G401 (cell line): ENCODE results near the gene MPP3. TPM values are rescaled to one million over a fixed set of nuclear protein-coding genes. Genes with fewer than 3 reads are reported as not detected.

Experiments
- DNase-seq: peaks from one replicate; pipeline ENCODE4 v3.0.0-alpha.2; 2015; ENCODE audit warnings: low spot score
- in situ Hi-C: cut with HindIII; loops from 2 replicates; pipeline ENCODE4 v1.10.0; 2016; ENCODE audit warnings: low sequenced_read_pairs, mixed read lengths
- total RNA-seq: library from RNA; depleted of rRNA; stranded (reverse); fragments of >200 nt; shearing (Covaris generic); gene quantifications from 2 replicates; pipeline ENCODE4 v1.2.3, GENCODE V29; 2014

The MPP3 gene
- total RNA-seq, 1 experiment from 2014 or later = 2.1 TPM

DNA sequence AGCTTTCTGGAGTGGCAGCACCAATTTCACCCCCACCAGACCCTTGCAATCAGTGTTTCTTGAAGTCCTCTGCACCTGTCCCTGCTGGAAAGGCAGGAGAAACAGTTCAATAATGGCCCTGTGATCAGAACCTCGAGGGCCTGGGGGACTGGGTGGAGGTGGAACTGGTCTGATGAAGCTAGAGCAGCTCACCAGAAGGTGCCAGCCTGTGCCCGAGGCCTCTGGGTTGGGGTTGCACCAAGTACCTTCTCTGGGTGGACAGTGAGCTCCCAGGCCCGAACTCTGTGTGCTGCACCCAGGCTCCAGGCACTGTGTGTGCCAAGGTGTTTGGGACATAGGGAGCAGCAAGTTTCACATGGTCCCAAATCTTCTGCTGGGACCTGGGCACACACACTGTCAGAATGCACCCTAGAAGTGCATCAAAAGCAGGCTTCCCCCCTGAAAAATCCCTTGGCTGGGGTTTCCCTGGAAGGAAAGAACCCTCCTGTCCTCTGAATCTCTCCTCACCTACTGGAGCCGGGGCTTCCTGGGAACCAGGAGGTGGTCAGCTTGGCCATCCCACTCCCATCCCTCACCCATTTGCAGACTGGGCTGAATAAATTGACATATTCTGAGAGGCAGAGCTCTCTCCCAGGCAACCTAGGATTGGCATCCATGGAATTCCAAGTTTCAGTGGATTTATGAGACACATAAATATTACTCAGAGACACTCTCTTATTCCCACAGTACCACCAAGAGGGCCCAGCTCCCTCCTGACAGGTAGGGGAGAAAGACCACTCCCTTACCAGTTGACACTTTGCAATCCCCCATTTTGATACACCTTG is 31.4 kb upstream of the MPP3 start:
- in situ Hi-C loops = no loop called here

DNA sequence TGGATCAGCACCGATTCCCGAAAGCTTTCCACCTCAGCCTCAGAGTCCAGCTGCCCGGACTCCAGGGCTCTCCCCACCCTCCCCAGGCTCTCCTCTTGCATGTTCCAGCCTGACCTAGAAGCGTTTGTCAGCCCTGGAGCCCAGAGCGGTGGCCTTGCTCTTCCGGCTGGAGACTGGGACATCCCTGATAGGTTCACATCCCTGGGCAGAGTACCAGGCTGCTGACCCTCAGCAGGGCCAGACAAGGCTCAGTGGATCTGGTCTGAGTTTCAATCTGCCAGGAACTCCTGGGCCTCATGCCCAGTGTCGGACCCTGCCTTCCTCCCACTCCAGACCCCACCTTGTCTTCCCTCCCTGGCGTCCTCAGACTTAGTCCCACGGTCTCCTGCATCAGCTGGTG is 29.0 kb upstream of the MPP3 start:
- DNase-seq = no peak
- in situ Hi-C loops = no loop called here

More for the DNA sequence above, 31.4 kb upstream of the MPP3 start:
- DNase-seq = no peak

- in situ Hi-C loops = no loop called here
Observed at GRCh38 chr17:43860927-43861622, 28.1 kb upstream of the MPP3 start.

GRCh38 chr17:43860077-43860725 is 27.3 kb upstream of the MPP3 start:
- in situ Hi-C loops = no loop called here

More at GRCh38 chr17:43860927-43861622, 28.1 kb upstream of the MPP3 start:
- peak; percentile 73 for DNase-seq

GRCh38 chr17:43857957-43858600 is 25.1 kb upstream of the MPP3 start:
- no peak for DNase-seq
- in situ Hi-C loops = no loop called here

More at GRCh38 chr17:43860077-43860725, 27.3 kb upstream of the MPP3 start:
- no peak for DNase-seq

- in situ Hi-C loops = no loop called here
- no peak for DNase-seq
Observed at GRCh38 chr17:43857141-43857540, 24.2 kb upstream of the MPP3 start.

DNA sequence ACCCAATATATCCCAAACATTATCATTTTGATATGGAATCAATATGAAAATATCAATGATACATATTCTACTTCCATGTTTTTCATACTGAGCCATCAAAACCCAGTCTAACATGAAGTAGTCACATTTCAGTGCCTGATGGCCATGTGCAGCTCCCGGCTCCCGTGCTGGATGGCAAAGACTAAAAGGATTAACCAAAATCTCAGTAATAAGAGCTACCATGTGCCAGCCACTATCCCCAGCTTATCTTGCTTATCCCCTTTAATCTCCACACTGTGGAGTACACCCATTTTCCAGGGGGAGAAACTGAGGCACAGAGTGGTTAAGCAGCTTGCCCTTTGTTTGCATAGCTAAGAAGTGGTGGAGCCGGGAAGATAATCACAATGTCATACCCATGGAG is 23.2 kb upstream of the MPP3 start:
- in situ Hi-C loops = no loop called here

GRCh38 chr17:43855061-43855460 is 22.1 kb upstream of the MPP3 start:
- DNase-seq = peak; percentile 37
- in situ Hi-C loops = no loop called here

More for the DNA sequence above, 23.2 kb upstream of the MPP3 start:
- DNase-seq = no peak

DNA sequence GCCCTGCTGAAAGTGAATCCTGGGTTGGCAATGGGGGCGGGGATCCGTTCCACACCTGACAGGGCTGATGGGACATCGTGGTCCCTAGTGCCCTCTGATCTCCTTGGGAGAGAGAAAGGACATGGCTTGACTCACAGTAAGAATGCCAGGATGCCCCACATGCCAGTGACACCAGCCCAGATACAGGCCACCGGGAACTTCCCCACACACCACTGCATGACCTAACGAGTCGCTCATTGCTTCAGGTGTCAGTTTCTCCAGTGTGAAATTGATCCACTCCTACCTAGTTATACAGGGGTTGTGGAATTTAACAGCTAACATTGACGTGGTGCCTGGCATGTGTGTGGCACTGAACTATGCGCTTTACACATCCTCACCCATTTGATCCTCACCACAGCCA is 21.6 kb upstream of the MPP3 start:
- in situ Hi-C loops = no loop called here

GRCh38 chr17:43853546-43853945 is 20.6 kb upstream of the MPP3 start:
- no peak for DNase-seq
- in situ Hi-C loops = no loop called here

More for the DNA sequence above, 21.6 kb upstream of the MPP3 start:
- DNase-seq = no peak

DNA sequence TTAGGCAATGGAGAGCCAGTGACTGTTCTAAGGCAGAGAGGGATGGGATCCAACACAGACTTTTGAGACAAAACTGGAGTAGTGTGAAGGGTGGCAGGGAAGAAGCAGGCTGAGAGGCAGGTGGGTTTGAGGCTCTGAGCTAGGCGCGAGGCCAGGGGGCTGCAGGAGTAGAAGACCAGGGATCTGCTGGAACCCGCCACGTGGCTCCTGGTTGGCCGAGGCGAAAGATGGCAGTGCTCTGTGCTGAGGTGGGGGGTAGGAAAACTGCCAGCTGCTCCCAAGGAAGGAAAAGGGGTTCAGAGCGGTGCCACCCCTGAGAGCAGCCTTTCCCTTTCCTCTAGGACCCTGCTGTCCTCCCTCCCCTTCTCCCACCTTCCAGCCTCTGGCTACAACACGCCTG is 19.6 kb upstream of the MPP3 start:
- in situ Hi-C loops = no loop called here
- no peak for DNase-seq

DNA sequence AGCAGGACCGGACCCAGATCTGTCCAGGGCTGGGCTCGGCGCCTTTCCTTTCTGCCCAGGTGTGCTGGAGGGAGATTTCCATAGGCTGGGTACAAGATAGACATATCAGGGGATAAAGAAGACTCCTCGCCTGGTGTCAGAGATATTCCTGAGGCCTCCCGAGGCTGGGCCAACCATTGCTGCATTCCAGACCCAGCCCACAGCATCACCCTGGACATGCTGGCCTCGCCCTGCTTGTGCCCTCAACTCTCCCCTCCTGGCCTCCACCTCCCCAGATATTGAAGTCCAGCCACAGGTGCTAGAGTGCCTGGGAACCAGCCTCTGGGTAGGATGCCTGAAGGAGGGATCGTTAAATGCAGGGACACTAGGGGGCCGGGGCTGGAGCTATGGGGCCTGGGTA is 16.2 kb upstream of the MPP3 start:
- DNase-seq = no peak
- in situ Hi-C loops = loop anchor here (10.0 kb wide), 1 partner anchor 144 kb away; no protein-coding TSS in a partner anchor

- in situ Hi-C loops = loop anchor here (10.0 kb wide), 1 partner anchor 144 kb away; no protein-coding TSS in a partner anchor
- no peak for DNase-seq
Observed at GRCh38 chr17:43848601-43849000, 15.7 kb upstream of the MPP3 start.

DNA sequence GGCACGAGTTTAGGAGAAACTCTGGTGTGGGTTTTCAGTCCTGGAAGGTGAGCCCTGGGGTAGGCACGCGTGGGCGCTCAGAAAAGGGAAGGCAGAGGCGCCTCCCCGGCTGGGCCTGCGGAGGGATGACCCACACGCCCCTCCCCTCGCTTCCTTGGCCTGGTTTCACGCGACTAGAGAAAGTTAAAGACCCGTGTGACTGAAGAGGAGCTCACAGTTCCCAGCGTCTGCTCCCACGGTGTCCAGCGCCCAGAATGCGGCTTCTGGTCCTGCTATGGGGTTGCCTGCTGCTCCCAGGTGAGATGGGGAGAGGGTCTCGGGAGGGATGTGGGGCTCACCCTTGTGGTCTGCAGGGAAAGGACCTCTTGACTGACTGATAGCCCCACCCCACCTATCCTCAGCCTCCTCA is 14.0 kb upstream of the MPP3 start, which contains the start of gene CD300LG:
Gene CD300LG, plus strand, starts transcription at position 214 of the 409 bp plus-strand sequence. Its CDS starts 41 bp downstream, at position 255.
- no peak for DNase-seq
- in situ Hi-C loops = loop anchor here (10.0 kb wide), 1 partner anchor 142 kb away; no protein-coding TSS in a partner anchor

GRCh38 chr17:43846221-43846712 is 13.3 kb upstream of the MPP3 start:
- peak; percentile 85 for DNase-seq
- in situ Hi-C loops = loop anchor here (10.0 kb wide), 1 partner anchor 141 kb away; no protein-coding TSS in a partner anchor

- DNase-seq = no peak
- in situ Hi-C loops = loop anchor here (10.0 kb wide), 1 partner anchor 141 kb away; no protein-coding TSS in a partner anchor
Observed at GRCh38 chr17:43845766-43846165, 12.8 kb upstream of the MPP3 start.

- in situ Hi-C loops = loop anchor here (10.0 kb wide), 1 partner anchor 139 kb away; no protein-coding TSS in a partner anchor
- no peak for DNase-seq
Observed at GRCh38 chr17:43844241-43844640, 11.3 kb upstream of the MPP3 start.

- DNase-seq = no peak
- in situ Hi-C loops = loop anchor here (10.0 kb wide), 1 partner anchor 138 kb away; no protein-coding TSS in a partner anchor
Observed at GRCh38 chr17:43842975-43843325, 10.0 kb upstream of the MPP3 start.
